Astrocyte (in vitro differentiated cells and primary cell): ENCODE measurements around the gene SMAP2.

ENCODE experiments used
- EZH2 ChIP-seq: IDR thresholded peaks from 2 replicates; pipeline ENCODE4 v1.6.1; 2012; ENCODE audit warnings: mild to moderate bottlenecking, low read length, inconsistent platforms; ENCODE audit not compliant: insufficient read depth
- TF ChIP-seq, protein P1 (sequence below): IDR thresholded peaks from 2 replicates; pipeline ENCODE4 v1.5.1; 2011; ENCODE audit warnings: low read depth, mild to moderate bottlenecking, inconsistent platforms, low read length, moderate library complexity; ENCODE audit not compliant: insufficient read depth

DNA sequence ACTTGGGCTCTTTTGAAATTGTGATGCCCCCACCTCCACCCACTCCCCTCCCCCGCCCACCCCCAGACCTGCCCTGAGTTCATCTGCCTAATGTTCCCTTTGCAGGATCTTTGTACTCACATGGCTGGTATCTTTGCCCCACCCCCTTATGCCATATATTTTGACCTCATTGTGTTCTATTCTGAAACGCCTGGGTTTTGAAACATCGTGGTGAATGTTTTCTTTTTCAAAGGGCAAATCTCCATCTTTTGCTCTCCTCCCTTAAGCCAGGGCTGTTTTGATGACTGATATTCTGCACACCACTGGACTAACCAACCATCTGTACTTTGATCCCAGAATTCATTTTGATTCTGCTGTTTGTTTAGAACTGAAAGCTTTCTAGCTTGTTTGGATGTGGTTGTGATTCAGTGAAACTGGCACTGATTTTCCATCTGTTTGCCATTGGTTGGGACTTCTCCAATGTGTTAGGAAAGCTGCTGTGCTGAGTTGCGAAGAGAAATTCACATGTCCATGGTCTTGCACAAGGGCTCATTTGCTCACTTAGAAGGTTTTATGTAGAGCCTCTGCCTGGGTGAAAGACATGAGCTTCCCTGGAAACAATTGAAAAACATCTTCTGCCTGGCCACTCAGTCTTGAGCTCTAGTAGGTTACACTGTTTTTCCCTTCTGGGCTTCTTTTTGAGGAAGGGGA lies 16.5 kb downstream of the SMAP2 start:
- no peak for TF ChIP-seq EZH2
- TF ChIP-seq, protein P1, sequence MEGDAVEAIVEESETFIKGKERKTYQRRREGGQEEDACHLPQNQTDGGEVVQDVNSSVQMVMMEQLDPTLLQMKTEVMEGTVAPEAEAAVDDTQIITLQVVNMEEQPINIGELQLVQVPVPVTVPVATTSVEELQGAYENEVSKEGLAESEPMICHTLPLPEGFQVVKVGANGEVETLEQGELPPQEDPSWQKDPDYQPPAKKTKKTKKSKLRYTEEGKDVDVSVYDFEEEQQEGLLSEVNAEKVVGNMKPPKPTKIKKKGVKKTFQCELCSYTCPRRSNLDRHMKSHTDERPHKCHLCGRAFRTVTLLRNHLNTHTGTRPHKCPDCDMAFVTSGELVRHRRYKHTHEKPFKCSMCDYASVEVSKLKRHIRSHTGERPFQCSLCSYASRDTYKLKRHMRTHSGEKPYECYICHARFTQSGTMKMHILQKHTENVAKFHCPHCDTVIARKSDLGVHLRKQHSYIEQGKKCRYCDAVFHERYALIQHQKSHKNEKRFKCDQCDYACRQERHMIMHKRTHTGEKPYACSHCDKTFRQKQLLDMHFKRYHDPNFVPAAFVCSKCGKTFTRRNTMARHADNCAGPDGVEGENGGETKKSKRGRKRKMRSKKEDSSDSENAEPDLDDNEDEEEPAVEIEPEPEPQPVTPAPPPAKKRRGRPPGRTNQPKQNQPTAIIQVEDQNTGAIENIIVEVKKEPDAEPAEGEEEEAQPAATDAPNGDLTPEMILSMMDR = no peak
